ENCODE data around the gene NFIX. TPM values are rescaled to one million over a fixed set of nuclear protein-coding genes. Genes with fewer than 3 reads are reported as not detected.

NFIX gene
- total and polyA plus RNA-seq, 2 donors: 83.5 to 88.6 TPM

GRCh38 chr19:13002166-13002898 is 7.1 kb downstream of the NFIX start:
- DNase-seq (ENCODE audit: extremely low spot score): peak; percentile 78
- peak overlapping the region; percentile 24 for H3K4me3 ChIP-seq (ENCODE audit: low read depth, low read length)
- 24% methylated on average over 29 of the region's 29 CpGs for WGBS
- H3K4me1 ChIP-seq (ENCODE audit: insufficient read depth): no peaks in the 10 kb centered on the region
- H3K27ac ChIP-seq (ENCODE audit: low read depth): peak overlapping the region; percentile 83
- no peaks in the 10 kb centered on the region for H3K36me3 ChIP-seq (ENCODE audit: insufficient read depth)

- Histone ChIP-seq H3K27ac (ENCODE audit: low read depth) (no peak overlapping the region), H3K4me1 (ENCODE audit: insufficient read depth) (no peaks in the 10 kb centered on the region), H3K36me3 (ENCODE audit: insufficient read depth) (no peaks in the 10 kb centered on the region), H3K4me3 (ENCODE audit: low read depth, low read length) (no peak overlapping the region)
- WGBS: 65% methylated on average over 15 of the region's 15 CpGs
- DNase-seq (ENCODE audit: extremely low spot score): no peak
These were observed 7.8 kb downstream of the NFIX start for GRCh38 chr19:13003081-13003480.

- H3K27ac ChIP-seq (ENCODE audit: low read depth): no peak overlapping the region
- WGBS: 81% methylated on average over 7 of the region's 7 CpGs
- no peaks in the 10 kb centered on the region for H3K4me1 ChIP-seq (ENCODE audit: insufficient read depth)
- H3K4me3 ChIP-seq (ENCODE audit: low read depth, low read length): no peak overlapping the region
- DNase-seq (ENCODE audit: extremely low spot score): no peak
- H3K36me3 ChIP-seq (ENCODE audit: insufficient read depth): no peaks in the 10 kb centered on the region
These were observed 9.0 kb downstream of the NFIX start for GRCh38 chr19:13004273-13004672.

- Histone ChIP-seq H3K36me3 (ENCODE audit: insufficient read depth) (no peaks in the 10 kb centered on the region), H3K4me1 (ENCODE audit: insufficient read depth) (no peaks in the 10 kb centered on the region), H3K27ac (ENCODE audit: low read depth) (no peak overlapping the region), H3K4me3 (ENCODE audit: low read depth, low read length) (no peak overlapping the region)
- DNase-seq (ENCODE audit: extremely low spot score): no peak
- 81% methylated on average over 4 of the region's 4 CpGs for WGBS
These were observed 10.0 kb downstream of the NFIX start for GRCh38 chr19:13005253-13005652.

GRCh38 chr19:13005861-13006370 is 10.6 kb downstream of the NFIX start:
- WGBS: 53% methylated on average over 12 of the region's 12 CpGs
- Histone ChIP-seq H3K27ac (ENCODE audit: low read depth) (no peak overlapping the region), H3K4me1 (ENCODE audit: insufficient read depth) (no peaks in the 10 kb centered on the region), H3K4me3 (ENCODE audit: low read depth, low read length) (no peak overlapping the region), H3K36me3 (ENCODE audit: insufficient read depth) (no peaks in the 10 kb centered on the region)
- DNase-seq (ENCODE audit: extremely low spot score): no peak

- 57% methylated on average over 28 of the region's 28 CpGs for WGBS
- no peak for DNase-seq (ENCODE audit: extremely low spot score)
- no peak overlapping the region for H3K4me3 ChIP-seq (ENCODE audit: low read depth, low read length)
These were observed 11.4 kb downstream of the NFIX start for GRCh38 chr19:13006431-13007281.

GRCh38 chr19:13007292-13008045 is 12.2 kb downstream of the NFIX start:
- Histone ChIP-seq H3K36me3 (ENCODE audit: insufficient read depth) (no peaks in the 10 kb centered on the region), H3K4me1 (ENCODE audit: insufficient read depth) (no peaks in the 10 kb centered on the region), H3K4me3 (ENCODE audit: low read depth, low read length) (no peak overlapping the region), H3K27ac (ENCODE audit: low read depth) (peak overlapping the region; percentile 11)
- 25% methylated on average over 17 of the region's 17 CpGs for WGBS
- no peak for DNase-seq (ENCODE audit: extremely low spot score)

More at GRCh38 chr19:13006431-13007281, 11.4 kb downstream of the NFIX start:
- Histone ChIP-seq H3K4me1 (ENCODE audit: insufficient read depth) (no peaks in the 10 kb centered on the region), H3K27ac (ENCODE audit: low read depth) (peak overlapping the region; percentile 11), H3K36me3 (ENCODE audit: insufficient read depth) (no peaks in the 10 kb centered on the region)

- Histone ChIP-seq H3K36me3 (ENCODE audit: insufficient read depth) (no peaks in the 10 kb centered on the region), H3K27ac (ENCODE audit: low read depth) (no peak overlapping the region), H3K4me1 (ENCODE audit: insufficient read depth) (no peaks in the 10 kb centered on the region), H3K4me3 (ENCODE audit: low read depth, low read length) (no peak overlapping the region)
- no peak for DNase-seq (ENCODE audit: extremely low spot score)
- WGBS: 82% methylated on average over 28 of the region's 28 CpGs
These were observed 13.9 kb downstream of the NFIX start for GRCh38 chr19:13008926-13009787.

GRCh38 chr19:13010038-13010991 is 15.0 kb downstream of the NFIX start:
- no peak for DNase-seq (ENCODE audit: extremely low spot score)
- Histone ChIP-seq H3K36me3 (ENCODE audit: insufficient read depth) (no peaks in the 10 kb centered on the region), H3K4me3 (ENCODE audit: low read depth, low read length) (no peak overlapping the region), H3K4me1 (ENCODE audit: insufficient read depth) (no peaks in the 10 kb centered on the region), H3K27ac (ENCODE audit: low read depth) (no peak overlapping the region)
- WGBS: 60% methylated on average over 62 of the region's 62 CpGs

GRCh38 chr19:13010992-13011652 is 15.8 kb downstream of the NFIX start:
- DNase-seq (ENCODE audit: extremely low spot score): no peak
- Histone ChIP-seq H3K27ac (ENCODE audit: low read depth) (no peak overlapping the region), H3K4me1 (ENCODE audit: insufficient read depth) (no peaks in the 10 kb centered on the region), H3K36me3 (ENCODE audit: insufficient read depth) (no peaks in the 10 kb centered on the region), H3K4me3 (ENCODE audit: low read depth, low read length) (no peak overlapping the region)
- 57% methylated on average over 39 of the region's 39 CpGs for WGBS

GRCh38 chr19:13011653-13012389 is 16.5 kb downstream of the NFIX start:
- no peaks in the 10 kb centered on the region for H3K36me3 ChIP-seq (ENCODE audit: insufficient read depth)
- no peaks in the 10 kb centered on the region for H3K4me1 ChIP-seq (ENCODE audit: insufficient read depth)
- peak overlapping the region; percentile 93 for H3K27ac ChIP-seq (ENCODE audit: low read depth)
- peak overlapping the region; percentile 43 for H3K4me3 ChIP-seq (ENCODE audit: low read depth, low read length)
- whole genome bisulfite sequencing: 65% methylated on average over 54 of the region's 54 CpGs
- no peak for DNase-seq (ENCODE audit: extremely low spot score)
